WTC11 (cell line): ENCODE data around the gene STRIT1. TPM values are rescaled to one million over a fixed set of nuclear protein-coding genes. Genes with fewer than 3 reads are reported as not detected.

Source experiments
- ATAC-seq: fragments of 200-7000 bp; cut with Tn5 transposase; 2 replicates; pipeline ENCODE4 v1.10.0; 2021; ENCODE audit warnings: mild to moderate bottlenecking, moderate library complexity
- CTCF ChIA-PET: fragments of 300-600 bp; sonication (Branson Sonifier 250); formaldehyde crosslinking; loops from one replicate; lab custom pipeline; 2021; ENCODE audit warnings: antibody characterized with exemption; lab: Charles Lee
- POLR2A ChIA-PET: fragments of 350-600 bp; sonication (Branson Sonifier 250); formaldehyde crosslinking; loops from one replicate; lab custom pipeline; 2021; ENCODE audit warnings: antibody characterized with exemption; lab: Charles Lee
- DNase-seq: peaks from one replicate; pipeline ENCODE4 v3.0.0; 2021; ENCODE audit warnings: low spot score
- H3K27ac Mint-ChIP-seq: 2 replicates; pipeline ENCODE4 v1.8.0; 2021; ENCODE audit warnings: mixed read lengths
- H3K27me3 Mint-ChIP-seq: 2 replicates; pipeline ENCODE4 v1.8.0; 2021; ENCODE audit warnings: low read depth, mild to moderate bottlenecking, moderate library complexity, mixed read lengths
- H3K36me3 Mint-ChIP-seq: 2 replicates; pipeline ENCODE4 v1.8.0; 2021; ENCODE audit warnings: mixed read lengths
- H3K4me1 Mint-ChIP-seq: 2 replicates; pipeline ENCODE4 v1.8.0; 2022; ENCODE audit warnings: mixed read lengths
- H3K4me3 Mint-ChIP-seq: 2 replicates; pipeline ENCODE4 v1.8.0; 2021; ENCODE audit warnings: mild to moderate bottlenecking, moderate library complexity, mixed read lengths
- H3K9me3 Mint-ChIP-seq: 2 replicates; pipeline ENCODE4 v1.8.0; 2021; ENCODE audit warnings: mixed read lengths
- E2F1 ChIP-seq: sonication (generic); formaldehyde crosslinking; IDR thresholded peaks from 2 replicates; pipeline ENCODE4 v1.8.0; 2022; ENCODE audit warnings: mild to moderate bottlenecking, missing genetic modification reagents
- ELF4 ChIP-seq: sonication (generic); formaldehyde crosslinking; IDR thresholded peaks from 2 replicates; pipeline ENCODE4 v1.8.1; 2022; ENCODE audit warnings: low read depth, mild to moderate bottlenecking, moderate library complexity, missing genetic modification reagents
- EMX1 ChIP-seq: fragments of 250-450 bp; sonication (Bioruptor Pico); IDR thresholded peaks from 2 replicates; pipeline ENCODE4 v1.8.0; 2021; ENCODE audit warnings: mild to moderate bottlenecking
- GTF2I ChIP-seq: fragments of 250-450 bp; sonication (Bioruptor Pico); conservative IDR thresholded peaks from 2 replicates; pipeline ENCODE4 v1.4.0; 2021; ENCODE audit warnings: mild to moderate bottlenecking
- NR1H2 ChIP-seq: sonication (generic); formaldehyde crosslinking; IDR thresholded peaks from 2 replicates; pipeline ENCODE4 v1.9.0; 2021; ENCODE audit warnings: mild to moderate bottlenecking, moderate library complexity, missing genetic modification reagents
- NR2C2 ChIP-seq: sonication (generic); formaldehyde crosslinking; IDR thresholded peaks from 2 replicates; pipeline ENCODE4 v1.8.0; 2022; ENCODE audit warnings: mild to moderate bottlenecking, missing genetic modification reagents
- OVOL2 ChIP-seq: fragments of 250-450 bp; sonication (Bioruptor Pico); IDR thresholded peaks from 2 replicates; pipeline ENCODE4 v1.9.0; 2021; ENCODE audit warnings: mild to moderate bottlenecking, borderline replicate concordance
- RORB ChIP-seq: fragments of 250-450 bp; sonication (Bioruptor Pico); IDR thresholded peaks from 2 replicates; pipeline ENCODE4 v1.9.0; 2021; ENCODE audit warnings: mild to moderate bottlenecking
- TCF7 ChIP-seq: sonication (generic); formaldehyde crosslinking; IDR thresholded peaks from 2 replicates; pipeline ENCODE4 v1.8.0; 2022; ENCODE audit warnings: mild to moderate bottlenecking, low read depth, missing genetic modification reagents, moderate library complexity
- ZNF138 ChIP-seq: sonication (generic); formaldehyde crosslinking; conservative IDR thresholded peaks from 2 replicates; pipeline ENCODE4 v1.8.1; 2022; ENCODE audit warnings: mild to moderate bottlenecking, moderate library complexity, missing genetic modification reagents
- ZNF317 ChIP-seq: sonication (generic); formaldehyde crosslinking; IDR thresholded peaks from 2 replicates; pipeline ENCODE4 v1.8.1; 2023; ENCODE audit warnings: low read depth, mild to moderate bottlenecking, moderate library complexity, missing genetic modification reagents, borderline replicate concordance
- total RNA-seq: library from RNA; stranded (reverse); gene quantifications from 3 replicates; pipeline ENCODE4 v1.2.3, GENCODE V29; 2021
- TF ChIP-seq, protein P1 (sequence below): sonication (generic); formaldehyde crosslinking; IDR thresholded peaks from 2 replicates; pipeline ENCODE4 v1.8.1; 2023; ENCODE audit warnings: mild to moderate bottlenecking, missing genetic modification reagents, borderline replicate concordance
- TF ChIP-seq, protein P2 (sequence below): sonication (generic); formaldehyde crosslinking; IDR thresholded peaks from 2 replicates; pipeline ENCODE4 v1.8.1; 2022; ENCODE audit warnings: low read depth, mild to moderate bottlenecking, moderate library complexity, missing genetic modification reagents, borderline replicate concordance
- TF ChIP-seq, protein P3 (sequence below): sonication (generic); formaldehyde crosslinking; IDR thresholded peaks from 2 replicates; pipeline ENCODE4 v1.8.0; 2022; ENCODE audit warnings: mild to moderate bottlenecking, missing genetic modification reagents
- TF ChIP-seq, protein P4 (sequence below): fragments of 200-600 bp; IDR thresholded peaks from 2 replicates; pipeline ENCODE4 v1.8.0; 2022; ENCODE audit warnings: antibody characterized with exemption

Gene STRIT1
- total RNA-seq, 1 experiment from 2014 or later: 0.33 TPM

GRCh38 chr3:155297100-155297499, 3.6 kb upstream of the STRIT1 start (continued):
- TF ChIP-seq ELF4 (CRISPR knock-in tag): no peak
- TF ChIP-seq, all 79 proteins: peak for 0

- Mint-ChIP-seq H3K9me3 (peaks cover 34% of the 10 kb centered on the region), H3K27ac (no peak overlapping the region), H3K4me3 (no peak overlapping the region), H3K27me3 (no peaks in the 10 kb centered on the region), H3K4me1 (peaks cover 7% of the 10 kb centered on the region), H3K36me3 (peaks cover 21% of the 10 kb centered on the region)
- ChIA-PET CTCF (no interaction called here), POLR2A (no interaction called here)
- no peak for ATAC-seq
- no peak for DNase-seq
- TF ChIP-seq, protein P1, sequence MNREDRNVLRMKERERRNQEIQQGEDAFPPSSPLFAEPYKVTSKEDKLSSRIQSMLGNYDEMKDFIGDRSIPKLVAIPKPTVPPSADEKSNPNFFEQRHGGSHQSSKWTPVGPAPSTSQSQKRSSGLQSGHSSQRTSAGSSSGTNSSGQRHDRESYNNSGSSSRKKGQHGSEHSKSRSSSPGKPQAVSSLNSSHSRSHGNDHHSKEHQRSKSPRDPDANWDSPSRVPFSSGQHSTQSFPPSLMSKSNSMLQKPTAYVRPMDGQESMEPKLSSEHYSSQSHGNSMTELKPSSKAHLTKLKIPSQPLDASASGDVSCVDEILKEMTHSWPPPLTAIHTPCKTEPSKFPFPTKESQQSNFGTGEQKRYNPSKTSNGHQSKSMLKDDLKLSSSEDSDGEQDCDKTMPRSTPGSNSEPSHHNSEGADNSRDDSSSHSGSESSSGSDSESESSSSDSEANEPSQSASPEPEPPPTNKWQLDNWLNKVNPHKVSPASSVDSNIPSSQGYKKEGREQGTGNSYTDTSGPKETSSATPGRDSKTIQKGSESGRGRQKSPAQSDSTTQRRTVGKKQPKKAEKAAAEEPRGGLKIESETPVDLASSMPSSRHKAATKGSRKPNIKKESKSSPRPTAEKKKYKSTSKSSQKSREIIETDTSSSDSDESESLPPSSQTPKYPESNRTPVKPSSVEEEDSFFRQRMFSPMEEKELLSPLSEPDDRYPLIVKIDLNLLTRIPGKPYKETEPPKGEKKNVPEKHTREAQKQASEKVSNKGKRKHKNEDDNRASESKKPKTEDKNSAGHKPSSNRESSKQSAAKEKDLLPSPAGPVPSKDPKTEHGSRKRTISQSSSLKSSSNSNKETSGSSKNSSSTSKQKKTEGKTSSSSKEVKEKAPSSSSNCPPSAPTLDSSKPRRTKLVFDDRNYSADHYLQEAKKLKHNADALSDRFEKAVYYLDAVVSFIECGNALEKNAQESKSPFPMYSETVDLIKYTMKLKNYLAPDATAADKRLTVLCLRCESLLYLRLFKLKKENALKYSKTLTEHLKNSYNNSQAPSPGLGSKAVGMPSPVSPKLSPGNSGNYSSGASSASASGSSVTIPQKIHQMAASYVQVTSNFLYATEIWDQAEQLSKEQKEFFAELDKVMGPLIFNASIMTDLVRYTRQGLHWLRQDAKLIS (CRISPR knock-in tag): no peak
- TF ChIP-seq OVOL2 (CRISPR knock-in tag) (no peak), NR1H2 (CRISPR knock-in tag) (no peak)
These were observed 2.9 kb upstream of the STRIT1 start for GRCh38 chr3:155296413-155296812.

DNA sequence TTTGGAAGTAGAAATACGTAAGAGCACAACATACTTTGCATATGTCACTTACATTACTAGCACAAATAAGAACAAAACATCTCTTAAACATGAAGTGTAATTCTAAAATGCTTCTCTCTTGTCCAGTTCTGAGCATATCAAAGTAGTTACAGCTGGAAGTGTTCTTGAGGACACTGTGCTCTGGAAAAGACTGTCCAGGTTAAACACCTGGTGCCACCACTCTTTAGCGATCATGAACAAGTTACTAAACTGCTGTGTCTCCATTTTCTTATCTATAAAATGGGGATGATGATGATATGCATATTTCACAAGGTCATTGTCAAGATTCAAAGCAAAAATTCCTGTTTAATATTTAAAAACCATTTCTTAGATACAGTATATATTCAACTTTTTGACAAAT, 790 bp downstream of the STRIT1 start:
- DNase-seq: no peak
- Mint-ChIP-seq H3K27me3 (no peaks in the 10 kb centered on the region), H3K4me3 (no peak overlapping the region), H3K36me3 (peaks cover 17% of the 10 kb centered on the region), H3K27ac (no peak overlapping the region), H3K4me1 (peaks cover 11% of the 10 kb centered on the region), H3K9me3 (peaks cover 17% of the 10 kb centered on the region)
- TF ChIP-seq, protein P2, sequence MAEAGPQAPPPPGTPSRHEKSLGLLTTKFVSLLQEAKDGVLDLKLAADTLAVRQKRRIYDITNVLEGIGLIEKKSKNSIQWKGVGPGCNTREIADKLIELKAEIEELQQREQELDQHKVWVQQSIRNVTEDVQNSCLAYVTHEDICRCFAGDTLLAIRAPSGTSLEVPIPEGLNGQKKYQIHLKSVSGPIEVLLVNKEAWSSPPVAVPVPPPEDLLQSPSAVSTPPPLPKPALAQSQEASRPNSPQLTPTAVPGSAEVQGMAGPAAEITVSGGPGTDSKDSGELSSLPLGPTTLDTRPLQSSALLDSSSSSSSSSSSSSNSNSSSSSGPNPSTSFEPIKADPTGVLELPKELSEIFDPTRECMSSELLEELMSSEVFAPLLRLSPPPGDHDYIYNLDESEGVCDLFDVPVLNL: no peak
- TF ChIP-seq NR2C2 (CRISPR knock-in tag) (no peak), E2F1 (CRISPR knock-in tag) (no peak), ZNF138 (CRISPR knock-in tag) (no peak), RORB (CRISPR knock-in tag) (no peak), NR1H2 (CRISPR knock-in tag) (no peak), EMX1 (no peak), GTF2I (CRISPR knock-in tag) (no peak), TCF7 (CRISPR knock-in tag) (no peak), ZNF317 (no peak)
- TF ChIP-seq, protein P3, sequence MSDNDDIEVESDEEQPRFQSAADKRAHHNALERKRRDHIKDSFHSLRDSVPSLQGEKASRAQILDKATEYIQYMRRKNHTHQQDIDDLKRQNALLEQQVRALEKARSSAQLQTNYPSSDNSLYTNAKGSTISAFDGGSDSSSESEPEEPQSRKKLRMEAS: no peak
- TF ChIP-seq, protein P4, sequence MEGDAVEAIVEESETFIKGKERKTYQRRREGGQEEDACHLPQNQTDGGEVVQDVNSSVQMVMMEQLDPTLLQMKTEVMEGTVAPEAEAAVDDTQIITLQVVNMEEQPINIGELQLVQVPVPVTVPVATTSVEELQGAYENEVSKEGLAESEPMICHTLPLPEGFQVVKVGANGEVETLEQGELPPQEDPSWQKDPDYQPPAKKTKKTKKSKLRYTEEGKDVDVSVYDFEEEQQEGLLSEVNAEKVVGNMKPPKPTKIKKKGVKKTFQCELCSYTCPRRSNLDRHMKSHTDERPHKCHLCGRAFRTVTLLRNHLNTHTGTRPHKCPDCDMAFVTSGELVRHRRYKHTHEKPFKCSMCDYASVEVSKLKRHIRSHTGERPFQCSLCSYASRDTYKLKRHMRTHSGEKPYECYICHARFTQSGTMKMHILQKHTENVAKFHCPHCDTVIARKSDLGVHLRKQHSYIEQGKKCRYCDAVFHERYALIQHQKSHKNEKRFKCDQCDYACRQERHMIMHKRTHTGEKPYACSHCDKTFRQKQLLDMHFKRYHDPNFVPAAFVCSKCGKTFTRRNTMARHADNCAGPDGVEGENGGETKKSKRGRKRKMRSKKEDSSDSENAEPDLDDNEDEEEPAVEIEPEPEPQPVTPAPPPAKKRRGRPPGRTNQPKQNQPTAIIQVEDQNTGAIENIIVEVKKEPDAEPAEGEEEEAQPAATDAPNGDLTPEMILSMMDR: no peak
- CTCF ChIA-PET: no interaction called here
- ATAC-seq: no peak
- POLR2A ChIA-PET: no interaction called here
